ENCODE results near the gene EFCAB6. TPM values are rescaled to one million over a fixed set of nuclear protein-coding genes. Genes with fewer than 3 reads are reported as not detected.

The EFCAB6 gene
- total RNA-seq, 1 experiment from 2014 or later: not detected

GRCh38 chr22:43540529-43540923 is 271.6 kb downstream of the EFCAB6 start:
- Histone ChIP-seq H3K4me1 (no peaks in the 10 kb centered on the region), H3K4me3 (ENCODE audit: low read depth, low read length) (no peak overlapping the region), H3K36me3 (ENCODE audit: control insufficient read depth, insufficient read depth, low read length) (no peaks in the 10 kb centered on the region), H3K27me3 (replicated peaks; ENCODE audit: control insufficient read depth, insufficient read depth, low read length) (no peaks in the 10 kb centered on the region; the same call in 1 of the 2 replicates), H3K9me3 (no peaks in the 10 kb centered on the region)
- intact Hi-C loops (cut with micrococcal nuclease; ENCODE audit: unreplicated experiment): no loop called here
- H3K36me3 Mint-ChIP-seq (ENCODE audit: insufficient read depth, unreplicated experiment): no peaks in the 10 kb centered on the region
- no peaks in the 10 kb centered on the region for H3K9me3 Mint-ChIP-seq (ENCODE audit: unreplicated experiment)
- no peak for TF ChIP-seq CTCF (IDR thresholded peaks at IDR 0.05; ENCODE audit: insufficient read depth in 1 of 2, low read depth in 1 of 2, low read length in 1 of 2, severe bottlenecking in 1 of 2, unreplicated experiment in 1 of 2)
- BruUV-seq (replicated peaks): no TSS peak
- ChIA-PET POLR2A (no interaction called here), CTCF (no interaction called here)
- no peak overlapping the region for H3K4me3 Mint-ChIP-seq (ENCODE audit: unreplicated experiment)
- no peaks in the 10 kb centered on the region for H3K4me1 Mint-ChIP-seq (ENCODE audit: low read depth, unreplicated experiment)
- DNase-seq: no peak
- H3K27ac Mint-ChIP-seq (ENCODE audit: unreplicated experiment): no peak overlapping the region
- peaks cover 16% of the 10 kb centered on the region for H3K27me3 Mint-ChIP-seq (ENCODE audit: insufficient read depth, unreplicated experiment)

- H3K27me3 ChIP-seq (replicated peaks; ENCODE audit: control insufficient read depth, insufficient read depth, low read length): no peaks in the 10 kb centered on the region; the same call in 1 of the 2 replicates
- no peak for DNase-seq
- ChIA-PET CTCF (no interaction called here), POLR2A (no interaction called here)
- no TSS peak for BruUV-seq (replicated peaks)
- no peak overlapping the region for H3K4me3 Mint-ChIP-seq (ENCODE audit: unreplicated experiment)
- H3K9me3 Mint-ChIP-seq (ENCODE audit: unreplicated experiment): no peaks in the 10 kb centered on the region
- H3K9me3 ChIP-seq: no peaks in the 10 kb centered on the region
- no peak for TF ChIP-seq CTCF (IDR thresholded peaks at IDR 0.05; ENCODE audit: insufficient read depth in 1 of 2, low read depth in 1 of 2, low read length in 1 of 2, severe bottlenecking in 1 of 2, unreplicated experiment in 1 of 2)
- H3K4me3 ChIP-seq (ENCODE audit: low read depth, low read length): no peak overlapping the region
- no peaks in the 10 kb centered on the region for H3K36me3 Mint-ChIP-seq (ENCODE audit: insufficient read depth, unreplicated experiment)
- H3K4me1 ChIP-seq: no peaks in the 10 kb centered on the region
- H3K36me3 ChIP-seq (ENCODE audit: control insufficient read depth, insufficient read depth, low read length): no peaks in the 10 kb centered on the region
- H3K27ac Mint-ChIP-seq (ENCODE audit: unreplicated experiment): no peak overlapping the region
- intact Hi-C loops (cut with micrococcal nuclease; ENCODE audit: unreplicated experiment): no loop called here
- no peaks in the 10 kb centered on the region for H3K4me1 Mint-ChIP-seq (ENCODE audit: low read depth, unreplicated experiment)
- peaks cover 17% of the 10 kb centered on the region for H3K27me3 Mint-ChIP-seq (ENCODE audit: insufficient read depth, unreplicated experiment)
Measured at GRCh38 chr22:43539572-43540528, 272.3 kb downstream of the EFCAB6 start.

GRCh38 chr22:43537019-43537585 is 275.0 kb downstream of the EFCAB6 start:
- Histone ChIP-seq H3K36me3 (ENCODE audit: control insufficient read depth, insufficient read depth, low read length) (no peaks in the 10 kb centered on the region), H3K27me3 (replicated peaks; ENCODE audit: control insufficient read depth, insufficient read depth, low read length) (no peaks in the 10 kb centered on the region), H3K4me1 (no peaks in the 10 kb centered on the region), H3K4me3 (ENCODE audit: low read depth, low read length) (no peak overlapping the region), H3K9me3 (no peaks in the 10 kb centered on the region)
- H3K4me3 Mint-ChIP-seq (ENCODE audit: unreplicated experiment): no peak overlapping the region
- BruUV-seq (replicated peaks): no TSS peak
- H3K27ac Mint-ChIP-seq (ENCODE audit: unreplicated experiment): no peak overlapping the region
- intact Hi-C loops (cut with micrococcal nuclease; ENCODE audit: unreplicated experiment): no loop called here
- no peaks in the 10 kb centered on the region for H3K4me1 Mint-ChIP-seq (ENCODE audit: low read depth, unreplicated experiment)
- H3K36me3 Mint-ChIP-seq (ENCODE audit: insufficient read depth, unreplicated experiment): no peaks in the 10 kb centered on the region
- peak; percentile 40 to 59 for TF ChIP-seq CTCF (IDR thresholded peaks at IDR 0.05; ENCODE audit: insufficient read depth in 1 of 2, low read depth in 1 of 2, low read length in 1 of 2, severe bottlenecking in 1 of 2, unreplicated experiment in 1 of 2)
- H3K9me3 Mint-ChIP-seq (ENCODE audit: unreplicated experiment): no peaks in the 10 kb centered on the region
- CTCF ChIA-PET: no interaction called here
- peak in 1 of 2 experiments; percentile 45 for DNase-seq
- POLR2A ChIA-PET: no interaction called here
- peaks cover 14% of the 10 kb centered on the region for H3K27me3 Mint-ChIP-seq (ENCODE audit: insufficient read depth, unreplicated experiment)

Measured in Caco-2 (cell line).